ENCODE results near the gene ABCC2.

Gene ABCC2

GRCh38 chr10:99766302-99766681 is 16.1 kb upstream of the ABCC2 start:
- Histone ChIP-seq H3K9me3 (no peaks in the 10 kb centered on the region), H3K36me3 (no peaks in the 10 kb centered on the region), H3K27me3 (no peaks in the 10 kb centered on the region), H3K27ac (no peak overlapping the region), H3K4me3 (ENCODE audit: low read depth in 1 of 2, low read length in 1 of 2) (no peak overlapping the region), H3K4me1 (ENCODE audit: control insufficient read depth in 1 of 2, insufficient read depth in 1 of 2, low read depth in 1 of 2, low read length in 1 of 2) (peaks cover 8 to 10% of the 10 kb centered on the region in 2 experiments)
- no peak for TF ChIP-seq CTCF (IDR thresholded peaks at IDR 0.05)

GRCh38 chr10:99767901-99768300 is 14.5 kb upstream of the ABCC2 start:
- TF ChIP-seq CTCF (IDR thresholded peaks at IDR 0.05), result no peak

GRCh38 chr10:99768556-99768955 is 13.9 kb upstream of the ABCC2 start:
- H3K27me3 ChIP-seq, result no peaks in the 10 kb centered on the region
- H3K9me3 ChIP-seq, result no peaks in the 10 kb centered on the region
- H3K4me1 ChIP-seq (ENCODE audit: control insufficient read depth in 1 of 2, insufficient read depth in 1 of 2, low read depth in 1 of 2, low read length in 1 of 2), result peaks cover 2 to 4% of the 10 kb centered on the region in 2 experiments
- H3K27ac ChIP-seq, result no peak overlapping the region
- TF ChIP-seq CTCF (IDR thresholded peaks at IDR 0.05), result no peak
- H3K36me3 ChIP-seq, result no peaks in the 10 kb centered on the region
- H3K4me3 ChIP-seq (ENCODE audit: low read depth in 1 of 2, low read length in 1 of 2), result no peak overlapping the region

More at GRCh38 chr10:99767901-99768300, 14.5 kb upstream of the ABCC2 start:
- H3K36me3 ChIP-seq, result no peaks in the 10 kb centered on the region
- no peaks in the 10 kb centered on the region for H3K27me3 ChIP-seq
- H3K9me3 ChIP-seq, result no peaks in the 10 kb centered on the region
- H3K4me3 ChIP-seq (ENCODE audit: low read depth in 1 of 2, low read length in 1 of 2), result no peak overlapping the region
- peaks cover 8 to 9% of the 10 kb centered on the region in 2 experiments for H3K4me1 ChIP-seq (ENCODE audit: control insufficient read depth in 1 of 2, insufficient read depth in 1 of 2, low read depth in 1 of 2, low read length in 1 of 2)
- no peak overlapping the region for H3K27ac ChIP-seq

- no peak for TF ChIP-seq CTCF (IDR thresholded peaks at IDR 0.05)
- Histone ChIP-seq H3K4me1 (ENCODE audit: control insufficient read depth in 1 of 2, insufficient read depth in 1 of 2, low read depth in 1 of 2, low read length in 1 of 2) (no peaks in the 10 kb centered on the region), H3K4me3 (ENCODE audit: low read depth in 1 of 2, low read length in 1 of 2) (no peak overlapping the region), H3K9me3 (no peaks in the 10 kb centered on the region), H3K27ac (no peak overlapping the region), H3K36me3 (no peaks in the 10 kb centered on the region), H3K27me3 (no peaks in the 10 kb centered on the region)
These were observed 12.7 kb upstream of the ABCC2 start for GRCh38 chr10:99769706-99770105.

- no peaks in the 10 kb centered on the region for H3K36me3 ChIP-seq
- no peaks in the 10 kb centered on the region for H3K4me1 ChIP-seq (ENCODE audit: control insufficient read depth in 1 of 2, insufficient read depth in 1 of 2, low read depth in 1 of 2, low read length in 1 of 2)
- H3K27me3 ChIP-seq, result no peaks in the 10 kb centered on the region
- no peak for TF ChIP-seq CTCF (IDR thresholded peaks at IDR 0.05)
- no peaks in the 10 kb centered on the region for H3K9me3 ChIP-seq
- no peak overlapping the region for H3K27ac ChIP-seq
- no peak overlapping the region for H3K4me3 ChIP-seq (ENCODE audit: low read depth in 1 of 2, low read length in 1 of 2)
These were observed 11.9 kb upstream of the ABCC2 start for GRCh38 chr10:99770408-99771045.

All from neutrophil (primary cell).